ENCODE data around the gene RAD52.

Gene RAD52

GRCh38 chr12:949453-950191 lies at the start of gene RAD52:
Gene RAD52 (minus strand): TSS chr12:949694. CDS start chr12:933058, 16,636 bp downstream.
- peak; percentile 94 to 97 (median 97) for DNase-seq (ENCODE audit: low read depth in 3 of 3)

GRCh38 chr12:998020-998874 lies 48.8 kb upstream of the RAD52 start:
- no peak for DNase-seq (ENCODE audit: low read depth in 3 of 3)

- no peak for DNase-seq (ENCODE audit: low read depth in 3 of 3)
Observed at GRCh38 chr12:997505-997904, 48.0 kb upstream of the RAD52 start.

- no peak for DNase-seq (ENCODE audit: low read depth in 3 of 3)
Observed at GRCh38 chr12:996881-997280, 47.4 kb upstream of the RAD52 start.

GRCh38 chr12:992647-993046 lies 43.2 kb upstream of the RAD52 start:
- DNase-seq (ENCODE audit: low read depth in 3 of 3): no peak

GRCh38 chr12:991350-992333 lies 42.1 kb upstream of the RAD52 start:
- peak in 2 of 3 experiments; percentile 3 to 45 for DNase-seq (ENCODE audit: low read depth in 3 of 3)

- peak; percentile 67 to 82 (median 73) for DNase-seq (ENCODE audit: low read depth in 3 of 3)
Observed at GRCh38 chr12:990661-991349, 41.3 kb upstream of the RAD52 start, which contains the start of gene ERC1. Gene ERC1 (plus strand): TSS chr12:991223. CDS start chr12:1027904, 36,681 bp downstream.

GRCh38 chr12:989751-990660 lies 40.5 kb upstream of the RAD52 start:
- DNase-seq (ENCODE audit: low read depth in 3 of 3): peak; percentile 5 to 54 (median 21)

GRCh38 chr12:989051-989450 lies 39.6 kb upstream of the RAD52 start:
- DNase-seq (ENCODE audit: low read depth in 3 of 3): no peak

- DNase-seq (ENCODE audit: low read depth in 3 of 3): no peak
Observed at GRCh38 chr12:988646-989045, 39.2 kb upstream of the RAD52 start.

GRCh38 chr12:981961-982360 lies 32.5 kb upstream of the RAD52 start:
- no peak for DNase-seq (ENCODE audit: low read depth in 3 of 3)

GRCh38 chr12:981176-981828 lies 31.8 kb upstream of the RAD52 start:
- no peak for DNase-seq (ENCODE audit: low read depth in 3 of 3)

- no peak for DNase-seq (ENCODE audit: low read depth in 3 of 3)
Observed at GRCh38 chr12:979349-979748, 29.9 kb upstream of the RAD52 start.

- no peak for DNase-seq (ENCODE audit: low read depth in 3 of 3)
Observed at GRCh38 chr12:977156-977555, 27.7 kb upstream of the RAD52 start.

GRCh38 chr12:976644-977043 lies 27.1 kb upstream of the RAD52 start:
- no peak for DNase-seq (ENCODE audit: low read depth in 3 of 3)

GRCh38 chr12:974271-974862 lies 24.9 kb upstream of the RAD52 start:
- no peak for DNase-seq (ENCODE audit: low read depth in 3 of 3)

GRCh38 chr12:971991-972390 lies 22.5 kb upstream of the RAD52 start:
- no peak for DNase-seq (ENCODE audit: low read depth in 3 of 3)

GRCh38 chr12:969821-970220 lies 20.3 kb upstream of the RAD52 start:
- DNase-seq (ENCODE audit: low read depth in 3 of 3): no peak

GRCh38 chr12:968545-968944 lies 19.1 kb upstream of the RAD52 start:
- no peak for DNase-seq (ENCODE audit: low read depth in 3 of 3)
